IMR-90 (cell line): Measurements from ENCODE around the gene EPN3. TPM values are rescaled to one million over a fixed set of nuclear protein-coding genes. Genes with fewer than 3 reads are reported as not detected.

Source experiments
- ATAC-seq: fragments of 200-7000 bp; cut with Tn5 transposase; 2 replicates; pipeline ENCODE4 v1.9.1; 2020; ENCODE audit warnings: low read depth, mild to moderate bottlenecking, moderate library complexity
- BruUV-seq: library from RNA; stranded (reverse); fragments of 400-500 nt; replicated peaks from 2 replicates; lab custom pipeline; 2021; lab: Mats Ljungman, UMichigan
- CTCF ChIA-PET: fragments of 300-600 bp; formaldehyde crosslinking; extraction: SDS; loops from one replicate; lab custom pipeline; 2021; ENCODE audit warnings: antibody characterized with exemption; lab: Yijun Ruan, JAX
- POLR2A ChIA-PET: fragments of 300-600 bp; sonication (Branson Sonifier 250); formaldehyde crosslinking; loops from one replicate; lab custom pipeline; 2022; ENCODE audit warnings: antibody characterized with exemption; ENCODE audit not compliant: unreplicated experiment; lab: Charles Lee
- DNase-seq: peaks from one replicate; pipeline ENCODE4 v3.0.0; 2013
- H2AFZ ChIP-seq: replicated peaks from 2 replicates; pipeline ENCODE3; 2013; ENCODE audit warnings: low read length, mild to moderate bottlenecking; ENCODE audit not compliant: poor library complexity
- H2AK5ac ChIP-seq: 2 replicates; pipeline ENCODE4 v1.6.1; 2013; ENCODE audit warnings: low read depth, low read length, inconsistent platforms
- H2AK9ac ChIP-seq: replicated peaks from 2 replicates; pipeline ENCODE3; 2013; ENCODE audit warnings: mild to moderate bottlenecking, low read depth, low read length, moderate library complexity; ENCODE audit not compliant: poor library complexity
- H2BK120ac ChIP-seq: 2 replicates; pipeline ENCODE4 v1.6.1; 2013; ENCODE audit warnings: low read depth, low read length, inconsistent platforms
- H2BK15ac ChIP-seq: 3 replicates; pipeline ENCODE4 v1.6.1; 2013; ENCODE audit warnings: low read depth, low read length, inconsistent platforms
- H2BK20ac ChIP-seq: 2 replicates; pipeline ENCODE4 v1.6.1; 2013; ENCODE audit warnings: low read depth, mild to moderate bottlenecking, inconsistent platforms, low read length, moderate library complexity
- H2BK5ac ChIP-seq: 2 replicates; pipeline ENCODE4 v1.6.1; 2013; ENCODE audit warnings: mild to moderate bottlenecking, low read depth, low read length, inconsistent platforms; ENCODE audit not compliant: poor library complexity, severe bottlenecking
- H3K14ac ChIP-seq: replicated peaks from 2 replicates; pipeline ENCODE4 v1.6.1; 2013; ENCODE audit warnings: low read depth, low read length, inconsistent platforms
- H3K18ac ChIP-seq: 2 replicates; pipeline ENCODE4 v1.6.1; 2013; ENCODE audit warnings: low read depth, low read length, control low read depth
- H3K23ac ChIP-seq: 2 replicates; pipeline ENCODE4 v1.6.1; 2013; ENCODE audit warnings: low read depth, low read length, inconsistent platforms
- H3K27ac ChIP-seq: 2 replicates; pipeline ENCODE4 v1.5.1; 2013; ENCODE audit warnings: mild to moderate bottlenecking, control low read depth, low read length; ENCODE audit not compliant: insufficient read depth
- H3K27me3 ChIP-seq: 2 replicates; pipeline ENCODE4 v1.6.1; 2013; ENCODE audit warnings: low read length; ENCODE audit not compliant: control insufficient read depth, insufficient read depth
- H3K36me3 ChIP-seq: 2 replicates; pipeline ENCODE4 v1.6.1; 2013; ENCODE audit warnings: low read length, mixed read lengths; ENCODE audit not compliant: control insufficient read depth, insufficient read depth
- H3K4ac ChIP-seq: 2 replicates; pipeline ENCODE4 v1.6.1; 2013; ENCODE audit warnings: low read depth, low read length, inconsistent platforms
- H3K4me1 ChIP-seq: 2 replicates; pipeline ENCODE4 v1.6.1; 2013; ENCODE audit warnings: low read length, mixed read lengths; ENCODE audit not compliant: control insufficient read depth, insufficient read depth
- H3K4me2 ChIP-seq: 2 replicates; pipeline ENCODE4 v1.6.1; 2013; ENCODE audit warnings: low read depth, mild to moderate bottlenecking, control low read depth, low read length, moderate library complexity
- H3K4me3 ChIP-seq: 2 replicates; pipeline ENCODE4 v1.5.1; 2013; ENCODE audit warnings: low read depth, mild to moderate bottlenecking, control low read depth, low read length, moderate library complexity; ENCODE audit not compliant: insufficient read depth
- H3K56ac ChIP-seq: 2 replicates; pipeline ENCODE4 v1.6.1; 2013; ENCODE audit warnings: low read length, inconsistent platforms; ENCODE audit not compliant: insufficient read depth; ENCODE audit errors: extremely low read depth
- H3K79me1 ChIP-seq, 2 experiments: 2 replicates each; pipeline ENCODE4 v1.6.1; 2013; ENCODE audit warnings: low read length in 2 of 2, inconsistent platforms in 1 of 2, low read depth in 1 of 2
- H3K9ac ChIP-seq: 2 replicates; pipeline ENCODE4 v1.6.1; 2013; ENCODE audit warnings: low read depth, low read length, control low read depth
- H3K9me1 ChIP-seq: 2 replicates; pipeline ENCODE4 v1.6.1; 2013; ENCODE audit warnings: low read length, inconsistent platforms; ENCODE audit not compliant: insufficient read depth
- H3K9me3 ChIP-seq: 2 replicates; pipeline ENCODE4 v1.6.1; 2013; ENCODE audit warnings: low read length; ENCODE audit not compliant: control insufficient read depth, insufficient read depth
- H4K20me1 ChIP-seq: 2 replicates; pipeline ENCODE4 v1.6.1; 2013; ENCODE audit warnings: low read length, inconsistent platforms; ENCODE audit not compliant: insufficient read depth
- H4K5ac ChIP-seq: 2 replicates; pipeline ENCODE4 v1.6.1; 2013; ENCODE audit warnings: mild to moderate bottlenecking, low read depth, low read length, control low read depth
- H4K8ac ChIP-seq, 2 experiments: 2 replicates each; pipeline ENCODE4 v1.6.1; 2013; ENCODE audit warnings: low read depth in 2 of 2, low read length in 2 of 2, control low read depth in 1 of 2, inconsistent platforms in 1 of 2
- H4K91ac ChIP-seq: 2 replicates; pipeline ENCODE4 v1.6.1; 2013; ENCODE audit warnings: low read depth, low read length, inconsistent platforms; ENCODE audit not compliant: insufficient read depth
- CHD1 ChIP-seq: IDR thresholded peaks from 2 replicates; pipeline ENCODE4 v1.6.1; 2012; ENCODE audit warnings: low read depth, low read length, improper control_type of control experiment
- FOS ChIP-seq: fragments of 150-350 bp; IDR thresholded peaks from 2 replicates; pipeline ENCODE4 v1.6.1; 2016; ENCODE audit warnings: low read depth, low read length
- MAFK ChIP-seq: IDR thresholded peaks from 2 replicates; pipeline ENCODE4 v1.6.1; 2012; ENCODE audit warnings: low read depth, low read length, improper control_type of control experiment
- MAZ ChIP-seq: IDR thresholded peaks from 2 replicates; pipeline ENCODE4 v1.6.1; 2012; ENCODE audit warnings: low read depth, mild to moderate bottlenecking, low read length, improper control_type of control experiment, moderate library complexity, borderline replicate concordance
- MXI1 ChIP-seq: IDR thresholded peaks from 2 replicates; pipeline ENCODE4 v1.6.1; 2012; ENCODE audit warnings: low read depth, mild to moderate bottlenecking, low read length, moderate library complexity, borderline replicate concordance
- POLR2A ChIP-seq: IDR thresholded peaks from 2 replicates; pipeline ENCODE4 v1.6.1; 2012; ENCODE audit warnings: mild to moderate bottlenecking, low read depth, low read length
- RAD21 ChIP-seq: IDR thresholded peaks from 2 replicates; pipeline ENCODE4 v1.6.1; 2012; ENCODE audit warnings: low read length, improper control_type of control experiment
- RCOR1 ChIP-seq: IDR thresholded peaks from 2 replicates; pipeline ENCODE4 v1.6.1; 2012; ENCODE audit warnings: mild to moderate bottlenecking, low read length, improper control_type of control experiment; ENCODE audit not compliant: insufficient replicate concordance
- RFX5 ChIP-seq: IDR thresholded peaks from 2 replicates; pipeline ENCODE4 v1.8.0; 2012; ENCODE audit warnings: low read depth, mild to moderate bottlenecking, low read length, moderate library complexity
- WGBS, 2 experiments: methylation state at CpG; one replicate each; pipeline versions ENCODE4 v1.1.5 to v1.1.7; 2013; ENCODE audit warnings: missing lambda C conversion rate in 2 of 2; ENCODE audit not compliant: insufficient read length in 1 of 2; ENCODE audit errors: extremely low coverage in 2 of 2; 5-methylcytosine and 5-hydroxymethylcytosine counted together
- dilution Hi-C: fragments of 300-500 bp; cut with HindIII; formaldehyde crosslinking; loops from one replicate; pipeline ENCODE4 v1.14.3; 2018; ENCODE audit warnings: low sequenced_read_pairs; ENCODE audit not compliant: unreplicated experiment
- in situ Hi-C: fragments of 300-500 bp; cut with MboI; formaldehyde crosslinking; loops from 3 replicates; pipeline ENCODE4 v1.14.3; 2019; ENCODE audit warnings: low sequenced_read_pairs, inconsistent platforms, mixed read lengths
- intact Hi-C: fragments of 100-400 bp; cut with micrococcal nuclease; formaldehyde crosslinking; loops from 2 replicates; pipeline ENCODE4 v1.10.0; 2022
- polyA plus RNA-seq, 3 experiments: library from polyadenylated mRNA; depleted of rRNA; stranded (reverse); fragments of >200 nt; gene quantifications; 2 replicates each; pipeline ENCODE4 v1.2.3, GENCODE V29; 2012; ENCODE audit warnings: low replicate concordance in 1 of 3
- total RNA-seq: library from RNA; depleted of rRNA; stranded (reverse); fragments of >200 nt; gene quantifications from 2 replicates; pipeline ENCODE4 v1.2.3, GENCODE V29; 2012
- TF ChIP-seq, protein P1 (sequence below): conservative IDR thresholded peaks from 2 replicates; pipeline ENCODE4 v1.5.1; 2012; ENCODE audit warnings: mild to moderate bottlenecking, low read depth, low read length, improper control_type of control experiment
- TF ChIP-seq, protein P2 (sequence below): fragments of 150-350 bp; IDR thresholded peaks from 2 replicates; pipeline ENCODE4 v1.6.1; 2016; ENCODE audit warnings: low read depth, mild to moderate bottlenecking, low read length, moderate library complexity, borderline replicate concordance
- TF ChIP-seq, protein P3 (sequence below): fragments of 150-350 bp; IDR thresholded peaks from 2 replicates; pipeline ENCODE4 v1.6.1; 2017; ENCODE audit warnings: mild to moderate bottlenecking, antibody characterized with exemption, low read length, low read depth

The EPN3 gene
- total and polyA plus RNA-seq, 2 of the 4 experiments (the other 2 are of a cell fraction), result 0.09 TPM; not detected in 1

DNA sequence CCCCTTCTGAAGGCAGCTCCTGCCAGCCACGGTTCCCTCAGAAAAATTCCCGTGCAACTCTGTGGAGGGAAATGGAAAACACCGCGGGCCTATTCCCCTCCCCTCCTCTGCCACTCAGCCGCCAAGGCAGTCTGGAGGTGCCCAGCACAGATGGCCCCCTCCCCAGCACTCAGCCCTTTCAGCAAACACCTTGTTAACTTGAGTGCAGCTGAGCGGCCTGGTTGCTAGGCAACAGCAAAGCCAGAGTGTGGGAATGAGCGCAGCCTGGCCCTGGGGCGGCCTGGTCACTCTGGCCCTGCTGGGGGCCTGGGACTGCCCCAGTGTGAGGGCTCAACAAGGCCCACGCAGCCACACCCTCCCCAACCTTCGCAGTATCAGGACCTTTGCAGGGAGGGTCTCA lies 60.8 kb downstream of the EPN3 start:
- no peak for DNase-seq

More for the DNA sequence above, 60.8 kb downstream of the EPN3 start:
- no peak overlapping the region for H3K18ac ChIP-seq
- H2BK20ac ChIP-seq, result no peak overlapping the region
- no peak overlapping the region for H3K4ac ChIP-seq
- no peak overlapping the region for H3K23ac ChIP-seq
- in situ Hi-C loops (no loop called here), dilution Hi-C loops (no loop called here), intact Hi-C loops (no loop called here)
- H2BK5ac ChIP-seq, result no peak overlapping the region
- H3K9ac ChIP-seq, result no peak overlapping the region
- peaks cover 2% of the 10 kb centered on the region; the same call in 1 of the 2 replicates for H3K4me1 ChIP-seq
- H3K27me3 ChIP-seq, result peaks cover 24% of the 10 kb centered on the region; the same call in 1 of the 2 replicates
- BruUV-seq, result no TSS peak
- H3K56ac ChIP-seq, result no peak overlapping the region
- no peaks in the 10 kb centered on the region for H3K36me3 ChIP-seq
- H2AK9ac ChIP-seq, result no peak overlapping the region
- no peak overlapping the region for H3K14ac ChIP-seq
- ChIA-PET POLR2A (no interaction called here), CTCF (no interaction called here)
- no peak overlapping the region for H2AK5ac ChIP-seq
- WGBS, 2 experiments, result 15% methylated on average over 8 of the region's 10 CpGs; no CpG with 5 or more reads in 1 of the 2 experiments
- H3K4me3 ChIP-seq, result no peak overlapping the region
- no peak overlapping the region for H3K4me2 ChIP-seq
- no peak overlapping the region for H2BK120ac ChIP-seq
- H2AFZ ChIP-seq, result no peak overlapping the region
- no peak overlapping the region for H4K5ac ChIP-seq
- 0 out of 2 replicates have a peak, but pooled peaks cover 5% of the 10 kb centered on the region for H3K9me1 ChIP-seq
- TF ChIP-seq FOS, result no peak
- TF ChIP-seq MAFK, result no peak
- TF ChIP-seq, protein P1, sequence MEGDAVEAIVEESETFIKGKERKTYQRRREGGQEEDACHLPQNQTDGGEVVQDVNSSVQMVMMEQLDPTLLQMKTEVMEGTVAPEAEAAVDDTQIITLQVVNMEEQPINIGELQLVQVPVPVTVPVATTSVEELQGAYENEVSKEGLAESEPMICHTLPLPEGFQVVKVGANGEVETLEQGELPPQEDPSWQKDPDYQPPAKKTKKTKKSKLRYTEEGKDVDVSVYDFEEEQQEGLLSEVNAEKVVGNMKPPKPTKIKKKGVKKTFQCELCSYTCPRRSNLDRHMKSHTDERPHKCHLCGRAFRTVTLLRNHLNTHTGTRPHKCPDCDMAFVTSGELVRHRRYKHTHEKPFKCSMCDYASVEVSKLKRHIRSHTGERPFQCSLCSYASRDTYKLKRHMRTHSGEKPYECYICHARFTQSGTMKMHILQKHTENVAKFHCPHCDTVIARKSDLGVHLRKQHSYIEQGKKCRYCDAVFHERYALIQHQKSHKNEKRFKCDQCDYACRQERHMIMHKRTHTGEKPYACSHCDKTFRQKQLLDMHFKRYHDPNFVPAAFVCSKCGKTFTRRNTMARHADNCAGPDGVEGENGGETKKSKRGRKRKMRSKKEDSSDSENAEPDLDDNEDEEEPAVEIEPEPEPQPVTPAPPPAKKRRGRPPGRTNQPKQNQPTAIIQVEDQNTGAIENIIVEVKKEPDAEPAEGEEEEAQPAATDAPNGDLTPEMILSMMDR, result no peak
- TF ChIP-seq, protein P2, sequence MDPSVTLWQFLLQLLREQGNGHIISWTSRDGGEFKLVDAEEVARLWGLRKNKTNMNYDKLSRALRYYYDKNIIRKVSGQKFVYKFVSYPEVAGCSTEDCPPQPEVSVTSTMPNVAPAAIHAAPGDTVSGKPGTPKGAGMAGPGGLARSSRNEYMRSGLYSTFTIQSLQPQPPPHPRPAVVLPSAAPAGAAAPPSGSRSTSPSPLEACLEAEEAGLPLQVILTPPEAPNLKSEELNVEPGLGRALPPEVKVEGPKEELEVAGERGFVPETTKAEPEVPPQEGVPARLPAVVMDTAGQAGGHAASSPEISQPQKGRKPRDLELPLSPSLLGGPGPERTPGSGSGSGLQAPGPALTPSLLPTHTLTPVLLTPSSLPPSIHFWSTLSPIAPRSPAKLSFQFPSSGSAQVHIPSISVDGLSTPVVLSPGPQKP, result no peak
- no peak for TF ChIP-seq RAD21
- TF ChIP-seq RFX5, result no peak
- no peak for TF ChIP-seq MXI1
- TF ChIP-seq, protein P3, sequence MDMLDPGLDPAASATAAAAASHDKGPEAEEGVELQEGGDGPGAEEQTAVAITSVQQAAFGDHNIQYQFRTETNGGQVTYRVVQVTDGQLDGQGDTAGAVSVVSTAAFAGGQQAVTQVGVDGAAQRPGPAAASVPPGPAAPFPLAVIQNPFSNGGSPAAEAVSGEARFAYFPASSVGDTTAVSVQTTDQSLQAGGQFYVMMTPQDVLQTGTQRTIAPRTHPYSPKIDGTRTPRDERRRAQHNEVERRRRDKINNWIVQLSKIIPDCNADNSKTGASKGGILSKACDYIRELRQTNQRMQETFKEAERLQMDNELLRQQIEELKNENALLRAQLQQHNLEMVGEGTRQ, result no peak
- TF ChIP-seq MAZ, result no peak
- TF ChIP-seq POLR2A, result no peak
- no peak for TF ChIP-seq CHD1
- no peak for TF ChIP-seq RCOR1
- H3K9me3 ChIP-seq, result no peaks in the 10 kb centered on the region
- H3K79me1 ChIP-seq, result no peaks in the 10 kb centered on the region
- ATAC-seq, result no peak
- no peak overlapping the region for H4K91ac ChIP-seq
- no peak overlapping the region for H3K27ac ChIP-seq
- no peak overlapping the region for H2BK15ac ChIP-seq
- no peak overlapping the region for H4K8ac ChIP-seq
- no peaks in the 10 kb centered on the region for H4K20me1 ChIP-seq
